ENCODE data around the gene TADA2B. TPM values are rescaled to one million over a fixed set of nuclear protein-coding genes. Genes with fewer than 3 reads are reported as not detected.
A peak's percentile ranks its signal among the peaks of the same experiment; 100 is the strongest.

The TADA2B gene
- total and polyA plus RNA-seq, 2 experiments from 2014 or later: 3.6 to 11.4 TPM

DNA sequence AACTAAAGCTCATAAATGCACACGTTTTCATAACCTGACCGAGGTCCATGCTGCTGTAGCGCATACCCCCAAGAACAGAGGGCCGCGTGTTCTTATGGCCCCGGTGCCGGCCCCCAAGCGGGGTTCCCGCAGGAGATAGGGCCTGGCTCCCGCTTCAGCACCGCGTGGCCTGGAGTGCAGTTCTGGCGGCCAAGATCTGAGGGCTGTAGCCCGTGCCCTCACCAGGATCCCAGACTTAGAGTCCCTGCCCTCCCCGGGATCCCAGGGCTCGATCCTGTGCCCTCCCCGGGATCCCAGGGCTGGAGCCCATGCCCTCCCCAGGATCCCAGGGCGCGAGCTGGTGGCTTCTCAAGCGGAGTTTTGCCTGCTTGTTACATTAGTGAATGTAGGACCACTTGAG, 25.7 kb downstream of the TADA2B start:
- peaks cover 36% of the 10 kb centered on the region for H3K79me2 ChIP-seq (replicated peaks; ENCODE audit: insufficient read depth)
- no peak overlapping the region for H3K27ac ChIP-seq (ENCODE audit: low read depth)
- no peaks in the 10 kb centered on the region for H3K9me2 ChIP-seq (ENCODE audit: insufficient read depth)
- H3F3A ChIP-seq (replicated peaks; ENCODE audit: low read depth): no peaks in the 10 kb centered on the region
- TF ChIP-seq STAT1 (IDR thresholded peaks at IDR 0.05; ENCODE audit: unreplicated experiment): no peak
- TF ChIP-seq, protein P1, sequence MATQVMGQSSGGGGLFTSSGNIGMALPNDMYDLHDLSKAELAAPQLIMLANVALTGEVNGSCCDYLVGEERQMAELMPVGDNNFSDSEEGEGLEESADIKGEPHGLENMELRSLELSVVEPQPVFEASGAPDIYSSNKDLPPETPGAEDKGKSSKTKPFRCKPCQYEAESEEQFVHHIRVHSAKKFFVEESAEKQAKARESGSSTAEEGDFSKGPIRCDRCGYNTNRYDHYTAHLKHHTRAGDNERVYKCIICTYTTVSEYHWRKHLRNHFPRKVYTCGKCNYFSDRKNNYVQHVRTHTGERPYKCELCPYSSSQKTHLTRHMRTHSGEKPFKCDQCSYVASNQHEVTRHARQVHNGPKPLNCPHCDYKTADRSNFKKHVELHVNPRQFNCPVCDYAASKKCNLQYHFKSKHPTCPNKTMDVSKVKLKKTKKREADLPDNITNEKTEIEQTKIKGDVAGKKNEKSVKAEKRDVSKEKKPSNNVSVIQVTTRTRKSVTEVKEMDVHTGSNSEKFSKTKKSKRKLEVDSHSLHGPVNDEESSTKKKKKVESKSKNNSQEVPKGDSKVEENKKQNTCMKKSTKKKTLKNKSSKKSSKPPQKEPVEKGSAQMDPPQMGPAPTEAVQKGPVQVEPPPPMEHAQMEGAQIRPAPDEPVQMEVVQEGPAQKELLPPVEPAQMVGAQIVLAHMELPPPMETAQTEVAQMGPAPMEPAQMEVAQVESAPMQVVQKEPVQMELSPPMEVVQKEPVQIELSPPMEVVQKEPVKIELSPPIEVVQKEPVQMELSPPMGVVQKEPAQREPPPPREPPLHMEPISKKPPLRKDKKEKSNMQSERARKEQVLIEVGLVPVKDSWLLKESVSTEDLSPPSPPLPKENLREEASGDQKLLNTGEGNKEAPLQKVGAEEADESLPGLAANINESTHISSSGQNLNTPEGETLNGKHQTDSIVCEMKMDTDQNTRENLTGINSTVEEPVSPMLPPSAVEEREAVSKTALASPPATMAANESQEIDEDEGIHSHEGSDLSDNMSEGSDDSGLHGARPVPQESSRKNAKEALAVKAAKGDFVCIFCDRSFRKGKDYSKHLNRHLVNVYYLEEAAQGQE (IDR thresholded peaks at IDR 0.05; ENCODE audit: unreplicated experiment): peak; percentile 30
- H3K27ac Mint-ChIP-seq: peak overlapping the region; percentile 39; the same call in 1 of the 2 replicates
- H3K4me1 Mint-ChIP-seq: peaks cover 20% of the 10 kb centered on the region
- peak overlapping the region; percentile 89 for H3K4me2 ChIP-seq
- peaks cover 27% of the 10 kb centered on the region for H4K20me1 ChIP-seq (replicated peaks; ENCODE audit: insufficient read depth)
- H3K4me3 Mint-ChIP-seq: peak overlapping the region; percentile 92
- peak; percentile 80 for DNase-seq (ENCODE audit: low spot score)
- peaks cover 3% of the 10 kb centered on the region; the same call in 1 of the 2 replicates for H3K36me3 ChIP-seq (ENCODE audit: insufficient read depth)
- peaks cover 21% of the 10 kb centered on the region for H3K27me3 ChIP-seq (ENCODE audit: insufficient read depth)
- peaks cover 17% of the 10 kb centered on the region for H3K36me3 Mint-ChIP-seq (ENCODE audit: low read depth)
- H2AFZ ChIP-seq: peak overlapping the region; percentile 90
- peaks cover 20% of the 10 kb centered on the region; the same call in 1 of the 2 replicates for H3K4me1 ChIP-seq (ENCODE audit: insufficient read depth)
- no peaks in the 10 kb centered on the region; the same call in 2 of the 3 replicates for H3K9me3 Mint-ChIP-seq
- peak overlapping the region; percentile 72 for H3K4me3 ChIP-seq
- peaks cover 15% of the 10 kb centered on the region for H3K27me3 Mint-ChIP-seq (ENCODE audit: insufficient read depth, low read depth, poor library complexity)
- peak; percentile 53 for ATAC-seq

- H3K4me3 Mint-ChIP-seq: no peak overlapping the region
Observed at GRCh38 chr4:7070729-7071511, 27.7 kb downstream of the TADA2B start.

More at GRCh38 chr4:7070729-7071511, 27.7 kb downstream of the TADA2B start:
- H4K20me1 ChIP-seq (replicated peaks; ENCODE audit: insufficient read depth): peaks cover 14% of the 10 kb centered on the region
- ATAC-seq (peak; percentile 32), DNase-seq (ENCODE audit: low spot score) (peak; percentile 93)
- H3K79me2 ChIP-seq (replicated peaks; ENCODE audit: insufficient read depth): peaks cover 15% of the 10 kb centered on the region
- peak overlapping the region; percentile 80; the same call in 1 of the 2 replicates for H2AFZ ChIP-seq
- Mint-ChIP-seq H3K4me1 (peaks cover 18% of the 10 kb centered on the region), H3K36me3 (ENCODE audit: low read depth) (peaks cover 4% of the 10 kb centered on the region; the same call in 1 of the 3 replicates), H3K27me3 (ENCODE audit: insufficient read depth, low read depth, poor library complexity) (peaks cover 15% of the 10 kb centered on the region), H3K9me3 (no peaks in the 10 kb centered on the region; the same call in 2 of the 3 replicates), H3K27ac (no peak overlapping the region)
- TF ChIP-seq CTCF (conservative IDR thresholded peaks at IDR 0.05; ENCODE audit: low read depth in 2 of 2) (peak; percentile 90 to 99), STAT1 (IDR thresholded peaks at IDR 0.05; ENCODE audit: unreplicated experiment) (no peak)
- H3K27me3 ChIP-seq (ENCODE audit: insufficient read depth): peaks cover 21% of the 10 kb centered on the region
- H3K4me3 ChIP-seq: no peak overlapping the region
- no peak overlapping the region for H3K4me2 ChIP-seq
- no peaks in the 10 kb centered on the region for H3K9me2 ChIP-seq (ENCODE audit: insufficient read depth)
- peaks cover 20% of the 10 kb centered on the region; the same call in 1 of the 2 replicates for H3K4me1 ChIP-seq (ENCODE audit: insufficient read depth)
- no peaks in the 10 kb centered on the region for H3F3A ChIP-seq (replicated peaks; ENCODE audit: low read depth)
- no peaks in the 10 kb centered on the region for H3K36me3 ChIP-seq (ENCODE audit: insufficient read depth)
- no peak overlapping the region for H3K27ac ChIP-seq (ENCODE audit: low read depth)

Measured in GM23338 (cell line).